ENCODE data around the gene HSFX4. TPM values are rescaled to one million over a fixed set of nuclear protein-coding genes. Genes with fewer than 3 reads are reported as not detected.

HSFX4 gene
- total and polyA plus RNA-seq, 2 donors from 2014 or later = not detected

DNA sequence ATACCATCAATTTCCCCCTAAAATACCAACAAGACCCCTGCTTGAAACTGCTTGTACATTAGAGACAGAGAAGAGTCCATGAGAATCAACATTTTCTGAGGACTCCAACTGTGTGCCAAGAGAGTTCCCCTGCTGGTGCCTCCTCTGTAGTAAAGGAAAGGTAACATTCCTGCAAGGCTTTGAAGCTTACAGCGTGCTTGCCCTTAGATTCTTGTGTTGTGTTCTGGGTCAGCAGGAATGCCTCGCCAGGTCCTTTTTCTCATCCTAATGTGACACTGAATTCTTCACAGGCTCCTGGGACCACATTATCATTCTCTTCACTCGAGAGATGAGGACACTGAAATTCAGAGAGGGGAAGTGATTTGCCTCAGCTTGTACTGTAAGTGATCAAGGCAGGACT, 18.6 kb downstream of the HSFX4 start:
- TF ChIP-seq, protein P1, sequence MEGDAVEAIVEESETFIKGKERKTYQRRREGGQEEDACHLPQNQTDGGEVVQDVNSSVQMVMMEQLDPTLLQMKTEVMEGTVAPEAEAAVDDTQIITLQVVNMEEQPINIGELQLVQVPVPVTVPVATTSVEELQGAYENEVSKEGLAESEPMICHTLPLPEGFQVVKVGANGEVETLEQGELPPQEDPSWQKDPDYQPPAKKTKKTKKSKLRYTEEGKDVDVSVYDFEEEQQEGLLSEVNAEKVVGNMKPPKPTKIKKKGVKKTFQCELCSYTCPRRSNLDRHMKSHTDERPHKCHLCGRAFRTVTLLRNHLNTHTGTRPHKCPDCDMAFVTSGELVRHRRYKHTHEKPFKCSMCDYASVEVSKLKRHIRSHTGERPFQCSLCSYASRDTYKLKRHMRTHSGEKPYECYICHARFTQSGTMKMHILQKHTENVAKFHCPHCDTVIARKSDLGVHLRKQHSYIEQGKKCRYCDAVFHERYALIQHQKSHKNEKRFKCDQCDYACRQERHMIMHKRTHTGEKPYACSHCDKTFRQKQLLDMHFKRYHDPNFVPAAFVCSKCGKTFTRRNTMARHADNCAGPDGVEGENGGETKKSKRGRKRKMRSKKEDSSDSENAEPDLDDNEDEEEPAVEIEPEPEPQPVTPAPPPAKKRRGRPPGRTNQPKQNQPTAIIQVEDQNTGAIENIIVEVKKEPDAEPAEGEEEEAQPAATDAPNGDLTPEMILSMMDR (IDR thresholded peaks at IDR 0.05; ENCODE audit: borderline replicate concordance, extremely low read depth, insufficient read depth) = no peak
- H3K36me3 ChIP-seq (ENCODE audit: control insufficient read depth in 2 of 3, insufficient read depth in 3 of 3, low read length in 3 of 3) = peaks cover 0 to 2% (median 0%) of the 10 kb centered on the region in 3 donors
- FAIRE-seq (no peak), DNase-seq (peak in 2 of 5 donors; percentile 33 to 60)
- intact Hi-C loops (cut with DNase I) = no loop called here
- H3K4me3 ChIP-seq (ENCODE audit: low read length in 3 of 3) = no peak overlapping the region
- no peaks in the 10 kb centered on the region for H3K9me3 ChIP-seq (ENCODE audit: control insufficient read depth in 2 of 3, insufficient read depth in 1 of 3, low read length in 3 of 3)
- peaks cover 0 to 5% (median 0%) of the 10 kb centered on the region in 3 donors for H3K4me1 ChIP-seq (ENCODE audit: control insufficient read depth in 2 of 3, insufficient read depth in 2 of 3, low read depth in 1 of 3, low read length in 3 of 3)
- no peaks in the 10 kb centered on the region for H3K27me3 ChIP-seq (ENCODE audit: control insufficient read depth, insufficient read depth, low read length)
- no peak overlapping the region for H3K27ac ChIP-seq (ENCODE audit: low read depth in 2 of 2, low read length in 2 of 2)
- H3K9ac ChIP-seq (ENCODE audit: low read length in 3 of 3) = no peak overlapping the region

DNA sequence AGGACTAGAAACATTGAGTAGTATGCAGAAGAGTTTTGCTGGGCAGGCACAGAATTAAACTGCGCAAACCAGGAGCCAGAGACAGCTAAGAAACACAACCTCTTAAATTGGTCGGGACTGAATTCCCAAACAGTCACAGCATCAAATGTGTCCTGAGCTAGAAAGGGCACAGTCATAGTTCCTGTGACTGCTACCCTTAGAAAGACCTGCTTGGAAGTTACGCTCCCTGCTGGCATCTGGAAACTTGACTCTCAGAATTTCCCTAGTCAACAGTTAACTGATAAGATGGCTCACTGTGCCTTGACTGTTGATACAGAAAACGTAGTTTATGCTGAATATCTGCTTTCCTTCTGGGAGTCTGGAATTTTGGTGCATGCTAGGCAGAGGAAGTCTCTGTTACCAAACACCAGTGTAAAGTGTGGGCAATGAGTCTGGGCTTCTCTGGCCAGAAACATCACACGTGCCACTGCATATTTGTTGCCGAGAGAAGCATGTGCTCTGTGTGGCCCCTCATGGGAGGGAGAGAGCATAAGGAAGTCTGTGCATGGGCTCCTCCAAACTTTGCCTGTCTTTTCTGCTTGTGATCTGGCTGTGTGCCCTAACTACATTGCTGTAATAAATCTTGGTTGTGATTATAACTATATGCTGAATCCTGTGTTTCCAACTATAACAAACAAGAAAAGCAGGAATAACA, 20.5 kb downstream of the HSFX4 start:
- Histone ChIP-seq H3K9ac (ENCODE audit: low read length in 3 of 3) (no peak overlapping the region), H3K27me3 (ENCODE audit: control insufficient read depth, insufficient read depth, low read length) (no peaks in the 10 kb centered on the region), H3K27ac (ENCODE audit: low read depth in 2 of 2, low read length in 2 of 2) (no peak overlapping the region), H3K4me1 (ENCODE audit: control insufficient read depth in 2 of 3, insufficient read depth in 2 of 3, low read depth in 1 of 3, low read length in 3 of 3) (peaks cover 0 to 5% (median 0%) of the 10 kb centered on the region in 3 donors), H3K4me3 (ENCODE audit: low read length in 3 of 3) (no peak overlapping the region), H3K36me3 (ENCODE audit: control insufficient read depth in 2 of 3, insufficient read depth in 3 of 3, low read length in 3 of 3) (peaks cover 0 to 2% (median 0%) of the 10 kb centered on the region in 3 donors), H3K9me3 (ENCODE audit: control insufficient read depth in 2 of 3, insufficient read depth in 1 of 3, low read length in 3 of 3) (no peaks in the 10 kb centered on the region)
- TF ChIP-seq, protein P1 (IDR thresholded peaks at IDR 0.05; ENCODE audit: borderline replicate concordance, extremely low read depth, insufficient read depth) = no peak
- FAIRE-seq (no peak), DNase-seq (peak in 1 of 5 donors; percentile 48)
- intact Hi-C loops (cut with DNase I) = no loop called here

- Histone ChIP-seq H3K27me3 (ENCODE audit: control insufficient read depth, insufficient read depth, low read length) (no peaks in the 10 kb centered on the region), H3K36me3 (ENCODE audit: control insufficient read depth in 2 of 3, insufficient read depth in 3 of 3, low read length in 3 of 3) (peaks cover 0 to 2% (median 0%) of the 10 kb centered on the region in 3 donors), H3K27ac (ENCODE audit: low read depth in 2 of 2, low read length in 2 of 2) (no peak overlapping the region), H3K4me3 (ENCODE audit: low read length in 3 of 3) (no peak overlapping the region), H3K4me1 (ENCODE audit: control insufficient read depth in 2 of 3, insufficient read depth in 2 of 3, low read depth in 1 of 3, low read length in 3 of 3) (peaks cover 0 to 5% (median 0%) of the 10 kb centered on the region in 3 donors), H3K9me3 (ENCODE audit: control insufficient read depth in 2 of 3, insufficient read depth in 1 of 3, low read length in 3 of 3) (no peaks in the 10 kb centered on the region), H3K9ac (ENCODE audit: low read length in 3 of 3) (no peak overlapping the region)
- TF ChIP-seq, protein P1 (IDR thresholded peaks at IDR 0.05; ENCODE audit: borderline replicate concordance, extremely low read depth, insufficient read depth) = no peak
- DNase-seq = peak in 1 of 5 donors; percentile 54
- peak; percentile 58 for FAIRE-seq
- intact Hi-C loops (cut with DNase I) = no loop called here
These were observed 21.3 kb downstream of the HSFX4 start for GRCh38 chrX:149950681-149951080.
